ENCODE measurements around the gene LRMDA.

DNA sequence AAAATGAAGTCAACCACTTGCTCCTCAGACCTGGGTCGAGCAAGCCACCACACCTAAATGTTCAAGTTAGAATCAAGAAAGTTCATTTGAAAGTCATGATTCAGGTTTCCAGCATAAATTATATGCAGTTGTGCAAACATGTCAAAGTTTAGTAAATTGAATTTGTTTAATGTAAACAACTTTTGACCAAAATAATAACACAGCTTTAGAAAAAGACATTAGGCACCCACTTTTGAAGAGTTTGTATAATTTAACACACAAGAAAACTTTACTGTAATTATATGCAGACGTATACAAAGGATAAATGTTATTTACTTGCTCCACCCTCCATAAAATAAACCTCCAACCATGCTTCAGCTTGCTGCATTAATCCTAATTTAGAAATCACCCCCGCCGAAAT is 680.0 kb downstream of the LRMDA start:
- TF ChIP-seq, protein P1, sequence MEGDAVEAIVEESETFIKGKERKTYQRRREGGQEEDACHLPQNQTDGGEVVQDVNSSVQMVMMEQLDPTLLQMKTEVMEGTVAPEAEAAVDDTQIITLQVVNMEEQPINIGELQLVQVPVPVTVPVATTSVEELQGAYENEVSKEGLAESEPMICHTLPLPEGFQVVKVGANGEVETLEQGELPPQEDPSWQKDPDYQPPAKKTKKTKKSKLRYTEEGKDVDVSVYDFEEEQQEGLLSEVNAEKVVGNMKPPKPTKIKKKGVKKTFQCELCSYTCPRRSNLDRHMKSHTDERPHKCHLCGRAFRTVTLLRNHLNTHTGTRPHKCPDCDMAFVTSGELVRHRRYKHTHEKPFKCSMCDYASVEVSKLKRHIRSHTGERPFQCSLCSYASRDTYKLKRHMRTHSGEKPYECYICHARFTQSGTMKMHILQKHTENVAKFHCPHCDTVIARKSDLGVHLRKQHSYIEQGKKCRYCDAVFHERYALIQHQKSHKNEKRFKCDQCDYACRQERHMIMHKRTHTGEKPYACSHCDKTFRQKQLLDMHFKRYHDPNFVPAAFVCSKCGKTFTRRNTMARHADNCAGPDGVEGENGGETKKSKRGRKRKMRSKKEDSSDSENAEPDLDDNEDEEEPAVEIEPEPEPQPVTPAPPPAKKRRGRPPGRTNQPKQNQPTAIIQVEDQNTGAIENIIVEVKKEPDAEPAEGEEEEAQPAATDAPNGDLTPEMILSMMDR (IDR thresholded peaks at IDR 0.05; ENCODE audit: low read depth, low read length), result no peak
- TF ChIP-seq EZH2phosphoT487 (IDR thresholded peaks at IDR 0.05; ENCODE audit: low read depth), result no peak

Data from OCI-LY3 (cell line).